Upper lobe of left lung (tissue), 6 donors: Measurements from ENCODE around the gene RUNDC1. TPM values are rescaled to one million over a fixed set of nuclear protein-coding genes. Genes with fewer than 3 reads are reported as not detected.

Experiments used
- ATAC-seq, 2 donors: fragments of 200-7000 bp; cut with Tn5 transposase; one replicate each; pipeline ENCODE4 v1.9.1; 2022; ENCODE audit warnings: mild to moderate bottlenecking in 2 of 2, moderate library complexity in 2 of 2; ENCODE audit not compliant: low FRiP score in 2 of 2
- DNase-seq, 2 donors: peaks; one replicate each; pipeline ENCODE4 v3.0.0-alpha.2; 2019 to 2020
- H3K27ac ChIP-seq, 4 donors: fragments of 200-600 bp; sonication (generic); one replicate each; pipeline ENCODE4 v1.5.1; 2016 to 2019
- H3K27me3 ChIP-seq, 4 donors: fragments of 200-600 bp; sonication (generic); one replicate each; pipeline ENCODE4 v1.5.1; 2017 to 2019
- H3K36me3 ChIP-seq, 4 donors: fragments of 200-600 bp; sonication (generic); one replicate each; pipeline ENCODE4 v1.5.1; 2016 to 2019
- H3K4me1 ChIP-seq, 4 donors: fragments of 200-600 bp; sonication (generic); one replicate each; pipeline ENCODE4 v1.5.1; 2018 to 2019
- H3K4me3 ChIP-seq, 4 donors: fragments of 200-600 bp; sonication (generic); one replicate each; pipeline ENCODE4 v1.5.1; 2017 to 2019; ENCODE audit warnings: mild to moderate bottlenecking in 2 of 4, moderate library complexity in 1 of 4
- H3K9me3 ChIP-seq, 4 donors: fragments of 200-600 bp; sonication (generic); one replicate each; pipeline ENCODE4 v1.5.1; 2018 to 2019
- EP300 ChIP-seq, 4 donors: sonication (generic); formaldehyde crosslinking; IDR thresholded peaks; one replicate each; pipeline ENCODE4 v1.5.1; 2017; ENCODE audit warnings: antibody characterized with exemption in 4 of 4, control low read depth in 2 of 4
- POLR2A ChIP-seq, 4 donors: fragments of 450-650 bp; IDR thresholded peaks; one replicate each; pipeline ENCODE4 v1.5.1; 2016 to 2017; ENCODE audit warnings: antibody characterized with exemption in 4 of 4, mild to moderate bottlenecking in 2 of 4
- POLR2AphosphoS5 ChIP-seq, 2 donors: sonication (generic); formaldehyde crosslinking; IDR thresholded peaks; one replicate each; pipeline ENCODE4 v1.5.1; 2017; ENCODE audit warnings: antibody characterized with exemption in 2 of 2
- WGBS, 2 donors: methylation state at CpG; one replicate each; pipeline ENCODE4 v1.1.5; 2017 to 2018; 5-methylcytosine and 5-hydroxymethylcytosine counted together
- total RNA-seq, 6 donors: library from RNA; depleted of rRNA in 4 of 6; stranded (reverse); fragments of >200 nt in 4 of 6; gene quantifications; one replicate each; pipeline versions ENCODE4 v1.1.0 to v1.2.1, GENCODE V29; 2016 to 2021
- TF ChIP-seq, protein P1 (sequence below), 6 experiments: fragments of 450-650 bp in 4 of 6; fragments of 200-600 bp in 2 of 6; sonication (generic) in 2 of 6; IDR thresholded peaks; one replicate each; pipeline ENCODE4 v1.5.1; 2016 to 2019; ENCODE audit warnings: antibody characterized with exemption in 6 of 6
- donor health status: DM: no; HTN: no; CAD: no; lungs with moderate emphysema.
- donor health status: DM: no; HTN: yes; CAD: no; lungs with severe emphysema.

Gene RUNDC1
- total RNA-seq, 6 donors from 2014 or later, result 13.6 to 26.2 (median 17.5) TPM

DNA sequence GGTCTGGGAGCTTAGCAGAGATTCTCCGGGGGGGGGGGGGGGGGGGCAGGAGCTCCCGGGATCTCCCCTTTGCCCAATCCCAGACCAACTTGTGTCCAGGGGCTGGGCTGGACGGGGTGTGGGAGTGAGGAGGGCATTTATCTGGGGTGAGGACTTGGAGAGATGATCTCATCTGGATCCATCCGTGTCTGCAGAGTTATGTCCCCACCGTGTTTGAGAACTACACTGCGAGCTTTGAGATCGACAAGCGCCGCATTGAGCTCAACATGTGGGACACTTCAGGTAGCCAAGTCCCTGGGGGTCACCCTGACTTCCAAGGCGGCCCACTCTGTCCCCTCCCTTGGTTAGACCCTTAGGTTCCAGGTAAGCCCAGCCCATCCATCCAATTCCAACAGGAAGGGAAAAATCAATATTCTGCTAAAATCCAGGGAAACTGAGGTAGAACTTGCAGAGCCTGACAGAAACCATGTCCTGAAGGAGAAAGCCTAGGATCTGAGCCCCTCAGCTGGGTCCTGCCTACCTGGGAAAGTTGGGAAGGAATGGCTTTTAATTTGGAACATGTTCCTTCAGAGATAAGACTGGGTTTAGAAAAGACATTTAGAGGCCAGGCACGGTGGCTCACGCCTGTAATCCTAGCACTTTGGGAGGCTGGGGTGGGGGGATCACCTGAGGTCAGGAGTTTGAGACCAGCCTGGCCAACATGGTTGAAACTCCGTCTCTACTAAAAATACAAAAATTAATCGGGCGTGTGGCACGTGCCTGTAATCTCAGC, 45.6 kb downstream of the RUNDC1 start:
- 71 to 74% methylated on average over 13 to 15 of the region's 16 CpGs for WGBS, 2 donors
- H3K27ac ChIP-seq, result peak overlapping the region in 1 of 4 donors; percentile 51
- no peak overlapping the region for H3K4me3 ChIP-seq
- ATAC-seq (no peak), DNase-seq (no peak)
- no peaks in the 10 kb centered on the region for H3K36me3 ChIP-seq
- no peak for TF ChIP-seq EP300 (IDR thresholded peaks at IDR 0.05)
- peaks cover 10 to 32% (median 17%) of the 10 kb centered on the region in 4 donors for H3K4me1 ChIP-seq
- H3K9me3 ChIP-seq, result no peaks in the 10 kb centered on the region
- H3K27me3 ChIP-seq, result no peaks in the 10 kb centered on the region

DNA sequence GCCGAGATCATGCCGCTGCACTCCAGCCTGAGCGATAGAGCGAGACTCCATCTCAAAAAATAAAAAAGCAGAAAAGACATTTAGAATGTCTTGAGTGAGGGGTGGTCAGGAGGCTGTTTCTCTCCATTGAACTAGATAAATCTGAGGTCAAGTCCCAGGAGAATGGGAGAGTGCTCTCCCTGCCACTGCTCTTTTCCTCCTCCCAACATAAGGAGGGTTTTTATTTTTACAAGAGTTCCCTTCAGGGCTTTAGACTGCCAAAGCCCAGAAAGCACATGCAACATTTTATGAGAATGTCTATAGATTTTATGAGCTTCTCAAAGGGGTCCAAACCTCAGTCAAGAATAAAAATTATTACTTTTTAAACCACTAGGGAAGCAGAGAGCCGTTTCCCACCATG, 46.2 kb downstream of the RUNDC1 start:
- Histone ChIP-seq H3K27ac (no peak overlapping the region), H3K9me3 (no peaks in the 10 kb centered on the region), H3K36me3 (no peaks in the 10 kb centered on the region), H3K27me3 (no peaks in the 10 kb centered on the region), H3K4me3 (no peak overlapping the region), H3K4me1 (peaks cover 7 to 27% (median 16%) of the 10 kb centered on the region in 4 donors)
- no peak for ATAC-seq
- no peak for TF ChIP-seq POLR2A (IDR thresholded peaks at IDR 0.05)
- TF ChIP-seq POLR2AphosphoS5 (IDR thresholded peaks at IDR 0.05), result no peak
- TF ChIP-seq, protein P1, sequence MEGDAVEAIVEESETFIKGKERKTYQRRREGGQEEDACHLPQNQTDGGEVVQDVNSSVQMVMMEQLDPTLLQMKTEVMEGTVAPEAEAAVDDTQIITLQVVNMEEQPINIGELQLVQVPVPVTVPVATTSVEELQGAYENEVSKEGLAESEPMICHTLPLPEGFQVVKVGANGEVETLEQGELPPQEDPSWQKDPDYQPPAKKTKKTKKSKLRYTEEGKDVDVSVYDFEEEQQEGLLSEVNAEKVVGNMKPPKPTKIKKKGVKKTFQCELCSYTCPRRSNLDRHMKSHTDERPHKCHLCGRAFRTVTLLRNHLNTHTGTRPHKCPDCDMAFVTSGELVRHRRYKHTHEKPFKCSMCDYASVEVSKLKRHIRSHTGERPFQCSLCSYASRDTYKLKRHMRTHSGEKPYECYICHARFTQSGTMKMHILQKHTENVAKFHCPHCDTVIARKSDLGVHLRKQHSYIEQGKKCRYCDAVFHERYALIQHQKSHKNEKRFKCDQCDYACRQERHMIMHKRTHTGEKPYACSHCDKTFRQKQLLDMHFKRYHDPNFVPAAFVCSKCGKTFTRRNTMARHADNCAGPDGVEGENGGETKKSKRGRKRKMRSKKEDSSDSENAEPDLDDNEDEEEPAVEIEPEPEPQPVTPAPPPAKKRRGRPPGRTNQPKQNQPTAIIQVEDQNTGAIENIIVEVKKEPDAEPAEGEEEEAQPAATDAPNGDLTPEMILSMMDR (IDR thresholded peaks at IDR 0.05), result no peak
- no peak for TF ChIP-seq EP300 (IDR thresholded peaks at IDR 0.05)
- DNase-seq, result no peak
- 82 to 83% methylated on average over 5 of the region's 5 CpGs for WGBS, 2 donors

DNA sequence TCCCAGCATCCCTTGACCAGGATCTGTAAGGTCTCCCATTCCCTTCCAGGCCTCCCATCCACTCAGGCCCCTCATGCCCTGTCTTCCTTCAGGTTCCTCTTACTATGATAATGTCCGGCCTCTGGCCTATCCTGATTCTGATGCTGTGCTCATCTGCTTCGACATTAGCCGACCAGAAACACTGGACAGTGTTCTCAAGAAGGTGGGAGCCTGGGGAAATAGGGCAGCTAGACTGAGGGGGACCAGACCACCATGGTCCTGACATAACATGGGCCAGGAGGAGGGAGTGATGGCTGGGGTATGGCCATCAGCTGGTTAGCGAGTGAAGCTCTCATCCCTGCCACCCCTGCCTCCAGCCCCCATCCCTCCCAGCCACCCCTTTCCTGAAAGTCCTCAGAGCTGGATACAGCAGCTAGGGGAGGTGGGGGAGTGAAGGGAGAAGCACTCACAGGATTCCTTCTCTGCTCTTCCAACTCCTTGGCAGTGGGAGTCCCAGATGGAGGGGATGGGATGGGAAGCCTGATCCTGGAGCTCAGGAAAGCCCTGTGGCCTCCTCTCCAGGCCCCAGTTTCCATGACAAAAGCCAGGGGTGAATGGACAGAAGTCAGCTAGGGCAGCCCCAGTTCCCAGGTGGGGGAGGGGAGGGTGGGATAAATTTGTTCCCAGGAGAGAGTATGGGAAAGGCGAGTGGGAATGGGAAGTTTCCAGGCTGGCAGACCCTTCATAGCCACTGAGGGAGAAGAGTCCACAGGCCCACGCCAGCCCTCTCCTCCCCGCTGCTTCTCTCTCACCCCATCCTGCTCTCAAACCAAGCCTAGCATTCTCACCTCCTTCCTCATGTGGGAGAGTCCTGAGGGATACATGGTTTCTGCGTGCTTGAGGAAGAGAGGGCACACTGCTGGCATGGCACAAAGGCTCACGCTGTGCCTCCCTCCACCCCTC, 47.0 kb downstream of the RUNDC1 start:
- WGBS, 2 donors, result 80 to 81% methylated on average over 9 of the region's 9 CpGs
- no peak overlapping the region for H3K4me3 ChIP-seq
- no peak for ATAC-seq
- DNase-seq, result no peak
- H3K27me3 ChIP-seq, result no peaks in the 10 kb centered on the region
- no peak overlapping the region for H3K27ac ChIP-seq
- H3K36me3 ChIP-seq, result no peaks in the 10 kb centered on the region
- TF ChIP-seq, protein P1 (IDR thresholded peaks at IDR 0.05), result no peak
- TF ChIP-seq POLR2AphosphoS5 (IDR thresholded peaks at IDR 0.05), result no peak
- no peak for TF ChIP-seq EP300 (IDR thresholded peaks at IDR 0.05)
- TF ChIP-seq POLR2A (IDR thresholded peaks at IDR 0.05), result no peak
- H3K4me1 ChIP-seq, result peaks cover 7 to 26% (median 15%) of the 10 kb centered on the region in 4 donors
- no peaks in the 10 kb centered on the region for H3K9me3 ChIP-seq

DNA sequence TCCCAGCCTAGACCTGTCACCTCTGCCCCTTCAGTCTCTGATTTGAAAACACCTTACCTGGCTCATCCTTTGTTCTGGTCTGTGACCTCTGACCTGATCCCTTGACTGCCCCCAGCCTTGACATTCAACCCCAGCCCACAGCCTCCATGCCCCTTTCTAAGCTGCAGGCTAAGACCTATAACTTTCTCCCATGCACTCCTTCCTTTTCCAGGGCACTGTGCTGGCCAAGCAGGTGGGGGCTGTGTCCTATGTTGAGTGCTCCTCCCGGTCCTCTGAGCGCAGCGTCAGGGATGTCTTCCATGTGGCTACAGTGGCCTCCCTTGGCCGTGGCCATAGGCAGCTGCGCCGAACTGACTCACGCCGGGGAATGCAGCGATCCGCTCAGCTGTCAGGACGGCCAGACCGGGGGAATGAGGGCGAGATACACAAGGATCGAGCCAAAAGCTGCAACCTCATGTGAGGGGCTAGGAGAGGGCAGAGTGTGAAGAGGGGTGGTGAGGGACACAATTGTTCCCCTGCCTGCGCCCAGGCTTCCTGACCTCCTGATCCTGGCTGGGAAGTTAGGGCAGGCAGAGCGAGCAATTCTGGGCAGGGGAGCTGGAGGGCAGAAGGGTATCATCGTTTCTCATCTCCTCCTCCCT, 48.0 kb downstream of the RUNDC1 start:
- TF ChIP-seq, protein P1 (IDR thresholded peaks at IDR 0.05), result no peak
- no peak for TF ChIP-seq POLR2AphosphoS5 (IDR thresholded peaks at IDR 0.05)
- TF ChIP-seq EP300 (IDR thresholded peaks at IDR 0.05), result no peak
- no peak for TF ChIP-seq POLR2A (IDR thresholded peaks at IDR 0.05)
- H3K4me1 ChIP-seq, result peaks cover 0 to 19% (median 10%) of the 10 kb centered on the region in 4 donors
- no peaks in the 10 kb centered on the region for H3K36me3 ChIP-seq
- H3K27ac ChIP-seq, result no peak overlapping the region
- WGBS, 2 donors, result 85 to 87% methylated on average over 17 of the region's 17 CpGs
- no peak for ATAC-seq
- H3K4me3 ChIP-seq, result no peak overlapping the region
- no peak for DNase-seq
- no peaks in the 10 kb centered on the region for H3K9me3 ChIP-seq
- no peaks in the 10 kb centered on the region for H3K27me3 ChIP-seq
